Stimulated activated CD4-positive, alpha-beta T cell treated with anti-CD3 and anti-CD28 coated beads, TNF-alpha, amount 100 ng/mL, for 4 hours (primary cell): ENCODE measurements around the gene CYB5R2.

Experiments used
- DNase-seq, 3 experiments: peaks; one replicate each; pipeline ENCODE4 v3.0.0-alpha.2; 2020; ENCODE audit warnings: low read depth in 3 of 3

Gene CYB5R2

GRCh38 chr11:7672960-7673723 is at the start of gene CYB5R2:
Gene CYB5R2 (minus strand): TSS chr11:7673500. CDS start chr11:7672825, 675 bp downstream.
- DNase-seq = no peak

GRCh38 chr11:7714786-7715185 is 41.5 kb upstream of the CYB5R2 start:
- no peak for DNase-seq

- no peak for DNase-seq
Measured at GRCh38 chr11:7706377-7706776, 33.1 kb upstream of the CYB5R2 start, which contains the start of gene OVCH2. Gene OVCH2 (minus strand): TSS chr11:7706477. CDS start chr11:7706394, 83 bp downstream.

- DNase-seq = no peak
Measured at GRCh38 chr11:7703740-7704139, 30.4 kb upstream of the CYB5R2 start.

GRCh38 chr11:7696424-7696823 is 23.1 kb upstream of the CYB5R2 start:
- no peak for DNase-seq

- no peak for DNase-seq
Measured at GRCh38 chr11:7694235-7694634, 20.9 kb upstream of the CYB5R2 start.

- DNase-seq = no peak
Measured at GRCh38 chr11:7692426-7692825, 19.1 kb upstream of the CYB5R2 start.

- DNase-seq = no peak
Measured at GRCh38 chr11:7691759-7692350, 18.6 kb upstream of the CYB5R2 start.

GRCh38 chr11:7690648-7691047 is 17.3 kb upstream of the CYB5R2 start:
- DNase-seq = no peak

- no peak for DNase-seq
Measured at GRCh38 chr11:7689239-7689638, 15.9 kb upstream of the CYB5R2 start.

- no peak for DNase-seq
Measured at GRCh38 chr11:7688238-7688826, 15.0 kb upstream of the CYB5R2 start.

GRCh38 chr11:7687386-7687785 is 14.1 kb upstream of the CYB5R2 start:
- no peak for DNase-seq

GRCh38 chr11:7686761-7687160 is 13.5 kb upstream of the CYB5R2 start:
- DNase-seq = no peak

- no peak for DNase-seq
Measured at GRCh38 chr11:7683571-7683970, 10.3 kb upstream of the CYB5R2 start.

- DNase-seq = no peak
Measured at GRCh38 chr11:7677796-7678201, 4.5 kb upstream of the CYB5R2 start.

- no peak for DNase-seq
Measured at GRCh38 chr11:7677071-7677470, 3.8 kb upstream of the CYB5R2 start.

GRCh38 chr11:7675631-7676030 is 2.3 kb upstream of the CYB5R2 start:
- DNase-seq = no peak

GRCh38 chr11:7673724-7674434 is 579 bp upstream of the CYB5R2 start:
- no peak for DNase-seq

GRCh38 chr11:7672276-7672959 is 882 bp downstream of the CYB5R2 start:
- no peak for DNase-seq

- DNase-seq = no peak
Measured at GRCh38 chr11:7671347-7672215, 1.7 kb downstream of the CYB5R2 start.

- no peak for DNase-seq
Measured at GRCh38 chr11:7670641-7671040, 2.7 kb downstream of the CYB5R2 start.
